ENCODE data around the gene IL1RAPL1.

IL1RAPL1 gene

DNA sequence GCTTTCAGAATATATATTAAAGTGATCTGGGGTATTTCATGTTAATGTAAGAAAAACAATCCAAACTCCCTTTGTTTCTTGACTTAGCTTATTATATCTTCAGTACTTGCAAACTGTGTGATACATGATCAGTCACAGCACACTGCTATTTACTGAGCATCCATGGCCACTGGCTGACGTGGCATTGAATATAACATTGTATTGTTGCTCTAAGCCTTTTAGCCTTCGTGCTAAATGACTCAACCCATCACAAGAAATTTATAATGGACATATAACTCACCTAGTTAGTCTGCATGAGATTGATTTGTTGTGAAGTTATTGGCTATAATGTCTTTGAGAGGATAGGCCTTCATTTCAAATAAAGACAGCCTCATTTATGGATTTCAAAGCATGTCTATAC is 642.6 kb downstream of the IL1RAPL1 start:
- no peak overlapping the region for H3K27ac ChIP-seq
- TF ChIP-seq, protein P1, sequence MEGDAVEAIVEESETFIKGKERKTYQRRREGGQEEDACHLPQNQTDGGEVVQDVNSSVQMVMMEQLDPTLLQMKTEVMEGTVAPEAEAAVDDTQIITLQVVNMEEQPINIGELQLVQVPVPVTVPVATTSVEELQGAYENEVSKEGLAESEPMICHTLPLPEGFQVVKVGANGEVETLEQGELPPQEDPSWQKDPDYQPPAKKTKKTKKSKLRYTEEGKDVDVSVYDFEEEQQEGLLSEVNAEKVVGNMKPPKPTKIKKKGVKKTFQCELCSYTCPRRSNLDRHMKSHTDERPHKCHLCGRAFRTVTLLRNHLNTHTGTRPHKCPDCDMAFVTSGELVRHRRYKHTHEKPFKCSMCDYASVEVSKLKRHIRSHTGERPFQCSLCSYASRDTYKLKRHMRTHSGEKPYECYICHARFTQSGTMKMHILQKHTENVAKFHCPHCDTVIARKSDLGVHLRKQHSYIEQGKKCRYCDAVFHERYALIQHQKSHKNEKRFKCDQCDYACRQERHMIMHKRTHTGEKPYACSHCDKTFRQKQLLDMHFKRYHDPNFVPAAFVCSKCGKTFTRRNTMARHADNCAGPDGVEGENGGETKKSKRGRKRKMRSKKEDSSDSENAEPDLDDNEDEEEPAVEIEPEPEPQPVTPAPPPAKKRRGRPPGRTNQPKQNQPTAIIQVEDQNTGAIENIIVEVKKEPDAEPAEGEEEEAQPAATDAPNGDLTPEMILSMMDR (IDR thresholded peaks at IDR 0.05), result no peak
- no peak for TF ChIP-seq ZFX (IDR thresholded peaks at IDR 0.05; ENCODE audit: borderline replicate concordance)

GRCh38 chrX:29231800-29232199 is 644.6 kb downstream of the IL1RAPL1 start:
- no peak for TF ChIP-seq ZFX (IDR thresholded peaks at IDR 0.05; ENCODE audit: borderline replicate concordance)
- TF ChIP-seq, protein P1 (IDR thresholded peaks at IDR 0.05), result peak; percentile 36
- H3K27ac ChIP-seq, result no peak overlapping the region

DNA sequence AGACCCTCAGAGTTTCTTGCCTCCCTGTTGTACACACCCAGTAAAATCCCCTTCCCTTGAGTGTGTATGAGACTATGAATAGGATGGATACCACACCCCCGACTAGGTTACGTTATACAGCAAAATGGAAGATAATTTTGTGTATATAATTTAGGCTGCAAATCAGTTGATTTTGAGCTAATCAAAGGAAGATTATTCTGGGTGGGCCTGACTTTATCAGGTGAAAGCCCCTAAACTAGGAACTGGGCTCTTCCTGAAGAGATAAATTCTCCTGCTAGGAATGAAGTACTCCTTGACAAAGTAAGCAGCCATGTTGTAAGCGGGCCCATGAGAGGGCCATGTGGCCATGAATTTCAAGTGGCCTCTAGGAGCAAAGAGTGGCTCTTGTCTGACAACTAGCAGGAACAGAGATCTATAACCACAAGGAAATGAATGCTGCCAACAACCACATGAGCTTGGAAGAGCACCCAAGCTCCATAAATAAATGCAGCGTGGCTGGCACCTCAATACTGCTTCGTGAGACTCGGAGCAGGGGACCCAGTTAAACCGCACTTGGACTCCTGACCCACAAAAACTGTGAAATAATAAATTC is 646.4 kb downstream of the IL1RAPL1 start:
- no peak overlapping the region for H3K27ac ChIP-seq
- no peak for TF ChIP-seq ZFX (IDR thresholded peaks at IDR 0.05; ENCODE audit: borderline replicate concordance)
- TF ChIP-seq, protein P1 (IDR thresholded peaks at IDR 0.05), result no peak

DNA sequence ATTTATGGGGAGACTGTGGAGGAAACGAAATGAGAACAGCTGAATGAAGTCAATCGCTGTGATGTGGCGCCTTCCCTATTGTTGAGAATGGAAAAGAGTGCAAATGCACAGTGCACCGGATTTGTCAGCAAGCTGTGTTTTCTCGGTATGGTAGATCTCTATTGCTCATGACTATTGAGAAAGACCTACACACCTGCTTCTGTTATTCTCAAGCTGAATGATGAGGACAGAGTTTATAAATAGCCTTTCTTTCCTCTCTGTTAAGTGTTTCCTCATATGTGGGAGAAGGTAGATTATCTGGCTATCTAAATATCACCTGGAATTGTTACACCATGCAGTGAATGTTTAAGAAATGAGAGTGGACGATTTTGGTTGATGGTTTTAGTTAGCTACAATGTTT is 650.7 kb downstream of the IL1RAPL1 start:
- TF ChIP-seq, protein P1 (IDR thresholded peaks at IDR 0.05), result no peak
- no peak for TF ChIP-seq ZFX (IDR thresholded peaks at IDR 0.05; ENCODE audit: borderline replicate concordance)
- H3K27ac ChIP-seq, result no peak overlapping the region

- TF ChIP-seq, protein P1 (IDR thresholded peaks at IDR 0.05), result no peak
- no peak overlapping the region for H3K27ac ChIP-seq
These were observed 654.6 kb downstream of the IL1RAPL1 start for GRCh38 chrX:29241809-29242208.

- H3K27ac ChIP-seq, result no peak overlapping the region
- TF ChIP-seq, protein P1 (IDR thresholded peaks at IDR 0.05), result no peak
- no peak for TF ChIP-seq ZFX (IDR thresholded peaks at IDR 0.05; ENCODE audit: borderline replicate concordance)
These were observed 655.6 kb downstream of the IL1RAPL1 start for GRCh38 chrX:29242856-29243255.

DNA sequence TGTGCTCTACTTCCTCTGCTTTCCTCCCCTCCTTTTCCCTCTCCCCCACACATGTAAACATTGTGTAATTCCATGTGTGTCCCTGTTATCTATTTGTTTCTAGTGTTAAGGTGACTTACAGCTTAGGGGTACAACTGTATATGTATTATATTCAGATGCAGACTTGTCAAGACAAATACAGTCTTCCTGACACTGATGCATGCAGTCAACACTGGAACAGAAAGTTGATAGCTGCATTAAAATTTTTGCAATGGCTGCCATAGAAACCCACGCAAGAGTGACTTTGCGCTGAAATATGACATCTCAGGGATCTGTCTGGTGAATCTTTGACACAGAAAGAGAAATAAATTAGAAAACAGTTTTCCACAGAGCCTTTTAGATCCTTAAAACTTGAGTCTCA is 656.7 kb downstream of the IL1RAPL1 start:
- TF ChIP-seq, protein P1 (IDR thresholded peaks at IDR 0.05), result no peak
- no peak overlapping the region for H3K27ac ChIP-seq
